PC-9 (cell line): ENCODE measurements around the gene TLE4. TPM values are rescaled to one million over a fixed set of nuclear protein-coding genes. Genes with fewer than 3 reads are reported as not detected.
"Not testable (repeated sequence)": the region's sequence is repeated elsewhere in the genome, so short reads cannot be mapped to it uniquely, and the experiment has no call there.

ENCODE experiments used
- BruUV-seq: library from RNA; stranded (reverse); fragments of 400-500 nt; replicated peaks from 2 replicates; lab custom pipeline; 2021; lab: Mats Ljungman, UMichigan
- CTCF ChIA-PET: fragments of 300-600 bp; sonication (Branson Sonifier 250); formaldehyde crosslinking; loops from one replicate; lab custom pipeline; 2022; ENCODE audit warnings: antibody characterized with exemption; lab: Charles Lee
- POLR2A ChIA-PET: fragments of 300-600 bp; sonication (Branson Sonifier 250); formaldehyde crosslinking; loops from one replicate; lab custom pipeline; 2022; ENCODE audit warnings: antibody characterized with exemption; ENCODE audit not compliant: unreplicated experiment; lab: Charles Lee
- DNase-seq, 2 experiments: peaks; one replicate each; pipeline versions ENCODE4 v3.0.0 to v3.0.0-alpha.2; 2015 to 2022; ENCODE audit warnings: mixed read lengths in 1 of 2
- H2AFZ ChIP-seq: fragments of 200-600 bp; sonication (generic); 2 replicates; pipeline ENCODE4 v1.8.1; 2017; ENCODE audit warnings: antibody characterized with exemption
- H3F3A ChIP-seq: fragments of 200-600 bp; sonication (generic); 2 replicates; pipeline ENCODE4 v1.8.1; 2017; ENCODE audit warnings: antibody characterized with exemption, mild to moderate bottlenecking, low read depth; ENCODE audit not compliant: insufficient read depth
- H3K27ac ChIP-seq: fragments of 200-600 bp; sonication (generic); 2 replicates; pipeline ENCODE4 v1.6.1; 2016; ENCODE audit warnings: mixed run types
- H3K27me3 ChIP-seq: fragments of 200-600 bp; sonication (generic); 2 replicates; pipeline ENCODE4 v1.6.1; 2016; ENCODE audit warnings: low read depth, mixed run types; ENCODE audit not compliant: insufficient read depth
- H3K36me3 ChIP-seq: fragments of 200-600 bp; sonication (generic); 2 replicates; pipeline ENCODE4 v1.6.1; 2016; ENCODE audit warnings: low read depth, mixed run types
- H3K4me1 ChIP-seq: fragments of 200-600 bp; sonication (generic); replicated peaks from 2 replicates; pipeline ENCODE4 v1.6.1; 2016; ENCODE audit warnings: mixed run types; ENCODE audit not compliant: insufficient read depth
- H3K4me2 ChIP-seq: fragments of 200-600 bp; sonication (generic); 2 replicates; pipeline ENCODE4 v1.6.1; 2017; ENCODE audit warnings: mixed run types
- H3K4me3 ChIP-seq: fragments of 200-600 bp; sonication (generic); 2 replicates; pipeline ENCODE4 v1.6.1; 2016; ENCODE audit warnings: mixed run types
- H3K79me2 ChIP-seq: fragments of 200-600 bp; sonication (generic); 2 replicates; pipeline ENCODE4 v1.6.1; 2017; ENCODE audit warnings: low read depth, mixed run types
- H3K9me2 ChIP-seq: fragments of 200-600 bp; sonication (generic); 2 replicates; pipeline ENCODE4 v1.8.1; 2017; ENCODE audit warnings: mild to moderate bottlenecking; ENCODE audit not compliant: insufficient read depth
- H3K9me3 ChIP-seq: fragments of 200-600 bp; sonication (generic); 2 replicates; pipeline ENCODE4 v1.8.1; 2016; ENCODE audit warnings: low read depth; ENCODE audit not compliant: insufficient read depth
- H4K20me1 ChIP-seq: fragments of 200-600 bp; sonication (generic); 2 replicates; pipeline ENCODE4 v1.8.1; 2017; ENCODE audit not compliant: insufficient read depth
- CTCF ChIP-seq: fragments of 200-600 bp; sonication (generic); conservative IDR thresholded peaks from 2 replicates; pipeline ENCODE4 v1.6.1; 2017; ENCODE audit warnings: mixed run types, antibody characterized with exemption, mild to moderate bottlenecking, moderate library complexity
- EZH2 ChIP-seq: fragments of 200-600 bp; sonication (generic); IDR thresholded peaks from 2 replicates; pipeline ENCODE4 v1.8.0; 2017; ENCODE audit warnings: antibody characterized with exemption, low read depth
- intact Hi-C: fragments of 100-400 bp; cut with micrococcal nuclease; formaldehyde crosslinking; loops from one replicate; pipeline ENCODE4 v1.10.0; 2022; ENCODE audit not compliant: unreplicated experiment
- total RNA-seq: library from RNA; stranded (reverse); gene quantifications from 2 replicates; pipeline ENCODE4 v1.2.3, GENCODE V29; 2021

The TLE4 gene
- total RNA-seq, 1 experiment from 2014 or later, result not detected

GRCh38 chr9:79542735-79543620 lies 28.8 kb upstream of the TLE4 start:
- Histone ChIP-seq H3K4me3 (no peak overlapping the region), H3K4me2 (no peak overlapping the region), H3K9me2 (no peaks in the 10 kb centered on the region), H3K4me1 (no peaks in the 10 kb centered on the region), H3K36me3 (no peaks in the 10 kb centered on the region), H3K9me3 (no peaks in the 10 kb centered on the region), H3K79me2 (no peaks in the 10 kb centered on the region), H3K27me3 (no peaks in the 10 kb centered on the region), H4K20me1 (no peaks in the 10 kb centered on the region), H2AFZ (no peak overlapping the region), H3F3A (no peaks in the 10 kb centered on the region), H3K27ac (no peak overlapping the region)
- DNase-seq, result no peak
- intact Hi-C loops, result no loop called here
- ChIA-PET CTCF (no interaction called here), POLR2A (no interaction called here)
- BruUV-seq, result no TSS peak
- TF ChIP-seq EZH2 (no peak), CTCF (no peak)

DNA sequence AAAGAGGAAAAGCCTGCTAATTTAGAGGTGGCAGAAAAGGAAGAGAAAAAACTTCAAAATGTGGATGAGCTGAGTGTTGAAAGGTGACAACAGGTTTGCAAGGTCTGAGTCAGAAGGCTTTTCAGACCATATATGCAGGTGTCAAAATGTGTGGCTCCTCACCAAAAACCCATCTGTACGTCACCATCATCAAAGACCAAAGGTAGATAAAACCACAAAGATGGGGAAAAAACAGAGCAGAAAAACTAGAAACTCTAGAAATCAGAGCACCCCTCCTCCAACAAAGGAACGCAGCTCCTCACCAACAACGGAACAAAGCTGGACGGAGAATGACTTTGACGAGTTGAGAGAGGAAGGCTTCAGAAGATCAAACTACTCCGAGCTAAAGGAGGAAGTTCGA lies 27.4 kb upstream of the TLE4 start:
- H4K20me1 ChIP-seq, CTCF ChIA-PET, H3K4me1 ChIP-seq, H3F3A ChIP-seq, DNase-seq, H2AFZ ChIP-seq, H3K4me2 ChIP-seq, BruUV-seq, H3K27ac ChIP-seq, H3K9me3 ChIP-seq, intact Hi-C loops, H3K79me2 ChIP-seq, H3K36me3 ChIP-seq, H3K27me3 ChIP-seq, H3K9me2 ChIP-seq, H3K4me3 ChIP-seq, POLR2A ChIA-PET: not testable (repeated sequence)

GRCh38 chr9:79551586-79551985 lies 20.2 kb upstream of the TLE4 start:
- Histone ChIP-seq H3K9me3 (no peaks in the 10 kb centered on the region), H3K27me3 (no peaks in the 10 kb centered on the region), H3K4me2 (no peak overlapping the region), H4K20me1 (no peaks in the 10 kb centered on the region), H3K27ac (no peak overlapping the region), H3K4me1 (no peaks in the 10 kb centered on the region), H3K36me3 (no peaks in the 10 kb centered on the region), H3K79me2 (no peaks in the 10 kb centered on the region), H2AFZ (no peak overlapping the region), H3F3A (no peaks in the 10 kb centered on the region), H3K9me2 (no peaks in the 10 kb centered on the region), H3K4me3 (no peak overlapping the region)
- no TSS peak for BruUV-seq
- POLR2A ChIA-PET, result no interaction called here
- TF ChIP-seq CTCF, result no peak
- CTCF ChIA-PET, result no interaction called here
- no peak for DNase-seq
- intact Hi-C loops, result no loop called here

DNA sequence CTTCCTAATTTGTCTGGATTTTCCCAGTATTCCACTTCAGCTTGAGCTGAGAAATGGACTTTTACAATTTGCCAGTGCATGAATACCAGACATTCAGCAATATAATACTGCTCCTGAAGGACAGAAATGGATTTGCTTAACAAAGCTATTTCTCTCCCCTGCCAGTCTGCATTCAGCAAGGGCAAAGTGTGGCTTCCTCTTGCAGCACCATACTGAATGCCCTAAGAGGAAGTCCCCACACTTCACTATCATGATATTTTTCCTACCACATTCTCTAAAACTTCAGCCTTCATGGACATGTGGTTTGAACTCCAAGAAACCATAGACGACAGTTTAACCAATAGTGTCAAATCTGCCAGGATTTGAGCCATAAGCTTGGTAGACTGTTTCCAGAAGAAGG lies 19.8 kb upstream of the TLE4 start:
- CTCF ChIA-PET, result no interaction called here
- no TSS peak for BruUV-seq

More for the DNA sequence above, 19.8 kb upstream of the TLE4 start:
- Histone ChIP-seq H3K79me2 (no peaks in the 10 kb centered on the region), H3K27me3 (no peaks in the 10 kb centered on the region), H3K4me2 (no peak overlapping the region), H3K4me1 (no peaks in the 10 kb centered on the region), H3K9me3 (no peaks in the 10 kb centered on the region), H3F3A (no peaks in the 10 kb centered on the region), H4K20me1 (no peaks in the 10 kb centered on the region), H3K27ac (no peak overlapping the region), H3K9me2 (no peaks in the 10 kb centered on the region), H3K36me3 (no peaks in the 10 kb centered on the region), H3K4me3 (no peak overlapping the region), H2AFZ (no peak overlapping the region)
- no peak for TF ChIP-seq EZH2
- no peak for TF ChIP-seq CTCF
- intact Hi-C loops, result no loop called here
- POLR2A ChIA-PET, result no interaction called here
- DNase-seq, result no peak
